ENCODE data around the gene DOP1A. TPM values are rescaled to one million over a fixed set of nuclear protein-coding genes. Genes with fewer than 3 reads are reported as not detected.

Gene DOP1A
- total RNA-seq, 4 donors from 2014 or later = 44.8 to 118 (median 53.5) TPM

DNA sequence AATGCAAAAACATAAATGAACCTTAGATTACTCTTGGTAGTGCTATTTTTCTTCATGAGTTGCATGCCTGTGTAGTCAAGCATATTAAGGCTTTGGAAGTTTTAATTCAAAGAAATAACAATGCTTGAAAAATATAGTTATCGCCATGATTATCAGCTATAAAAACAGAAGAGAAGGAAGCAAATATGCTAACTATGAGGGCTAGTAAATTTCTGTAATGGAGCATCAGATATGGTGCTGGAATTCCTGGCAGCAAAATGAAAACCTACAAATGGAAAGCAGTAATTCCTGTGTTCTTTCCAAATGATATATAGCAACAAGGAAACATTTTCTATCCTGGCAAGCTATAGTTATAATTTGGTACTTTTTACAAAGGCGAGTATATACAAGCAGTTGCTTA, 29.7 kb downstream of the DOP1A start:
- Histone ChIP-seq H3K4me3 (no peak overlapping the region), H3K4me1 (peaks cover 11% of the 10 kb centered on the region), H3K9me3 (no peaks in the 10 kb centered on the region), H3K36me3 (peaks cover 10% of the 10 kb centered on the region), H3K27ac (no peak overlapping the region), H3K27me3 (no peaks in the 10 kb centered on the region)
- no peak for DNase-seq (ENCODE audit: low spot score in 2 of 2)
- 63% methylated on average over 2 of the region's 2 CpGs for WGBS
- TF ChIP-seq EP300 (IDR thresholded peaks at IDR 0.05) = no peak
- TF ChIP-seq POLR2AphosphoS5 (IDR thresholded peaks at IDR 0.05) = no peak

DNA sequence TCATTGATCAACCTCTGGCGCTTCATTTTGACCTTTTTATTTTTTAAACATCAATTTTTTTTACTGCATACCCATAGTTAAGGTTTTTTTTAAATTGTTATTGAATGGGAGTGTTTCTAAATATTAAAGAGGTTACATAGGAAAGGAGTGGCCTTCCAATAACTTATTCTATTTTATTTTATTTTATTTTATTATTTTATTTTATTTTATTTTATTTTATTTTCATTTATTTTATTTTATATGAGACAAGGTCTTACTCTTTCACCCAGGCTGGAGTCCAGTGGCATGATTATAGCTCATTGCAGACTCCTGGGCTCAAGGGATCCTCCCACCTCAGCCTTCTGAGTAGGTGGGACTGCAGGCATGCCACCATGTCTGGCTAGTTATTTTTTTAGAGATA, 30.2 kb downstream of the DOP1A start:
- Histone ChIP-seq H3K4me1 (peaks cover 10% of the 10 kb centered on the region), H3K27me3 (no peaks in the 10 kb centered on the region), H3K27ac (no peak overlapping the region), H3K36me3 (peaks cover 10% of the 10 kb centered on the region), H3K9me3 (no peaks in the 10 kb centered on the region), H3K4me3 (no peak overlapping the region)
- DNase-seq (ENCODE audit: low spot score in 2 of 2) = no peak
- TF ChIP-seq POLR2A (IDR thresholded peaks at IDR 0.05) (no peak), EP300 (IDR thresholded peaks at IDR 0.05) (no peak), POLR2AphosphoS5 (IDR thresholded peaks at IDR 0.05) (no peak)
- TF ChIP-seq, protein P1, sequence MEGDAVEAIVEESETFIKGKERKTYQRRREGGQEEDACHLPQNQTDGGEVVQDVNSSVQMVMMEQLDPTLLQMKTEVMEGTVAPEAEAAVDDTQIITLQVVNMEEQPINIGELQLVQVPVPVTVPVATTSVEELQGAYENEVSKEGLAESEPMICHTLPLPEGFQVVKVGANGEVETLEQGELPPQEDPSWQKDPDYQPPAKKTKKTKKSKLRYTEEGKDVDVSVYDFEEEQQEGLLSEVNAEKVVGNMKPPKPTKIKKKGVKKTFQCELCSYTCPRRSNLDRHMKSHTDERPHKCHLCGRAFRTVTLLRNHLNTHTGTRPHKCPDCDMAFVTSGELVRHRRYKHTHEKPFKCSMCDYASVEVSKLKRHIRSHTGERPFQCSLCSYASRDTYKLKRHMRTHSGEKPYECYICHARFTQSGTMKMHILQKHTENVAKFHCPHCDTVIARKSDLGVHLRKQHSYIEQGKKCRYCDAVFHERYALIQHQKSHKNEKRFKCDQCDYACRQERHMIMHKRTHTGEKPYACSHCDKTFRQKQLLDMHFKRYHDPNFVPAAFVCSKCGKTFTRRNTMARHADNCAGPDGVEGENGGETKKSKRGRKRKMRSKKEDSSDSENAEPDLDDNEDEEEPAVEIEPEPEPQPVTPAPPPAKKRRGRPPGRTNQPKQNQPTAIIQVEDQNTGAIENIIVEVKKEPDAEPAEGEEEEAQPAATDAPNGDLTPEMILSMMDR (IDR thresholded peaks at IDR 0.05) = no peak
- 67% methylated on average over 1 of the region's 1 CpG for WGBS

DNA sequence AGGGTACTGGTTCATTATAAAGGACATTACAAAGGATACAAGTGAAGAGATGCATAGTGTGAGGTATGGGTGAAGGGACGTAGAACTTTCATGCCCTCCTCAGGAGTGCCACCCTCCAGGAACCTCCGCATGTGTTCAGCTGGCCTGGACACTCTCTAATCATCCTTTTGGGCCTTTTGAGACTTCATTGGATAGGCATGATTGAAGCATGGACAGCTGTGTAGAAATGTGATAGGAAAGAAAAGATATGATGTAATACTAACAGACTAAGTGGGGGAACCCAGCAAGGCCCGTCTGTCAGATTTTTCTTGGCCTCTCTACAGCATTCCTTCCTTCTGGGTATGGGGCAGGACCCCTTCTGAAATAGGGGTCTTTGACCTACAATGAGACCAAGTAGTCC, 31.1 kb downstream of the DOP1A start:
- Histone ChIP-seq H3K4me1 (peaks cover 7% of the 10 kb centered on the region), H3K27me3 (no peaks in the 10 kb centered on the region), H3K9me3 (no peaks in the 10 kb centered on the region), H3K36me3 (peaks cover 13% of the 10 kb centered on the region), H3K27ac (no peak overlapping the region), H3K4me3 (no peak overlapping the region)
- WGBS = 87% methylated on average over 3 of the region's 3 CpGs
- DNase-seq (ENCODE audit: low spot score in 2 of 2) = no peak
- TF ChIP-seq POLR2AphosphoS5 (IDR thresholded peaks at IDR 0.05) (no peak), EP300 (IDR thresholded peaks at IDR 0.05) (no peak), POLR2A (IDR thresholded peaks at IDR 0.05) (no peak)
- TF ChIP-seq, protein P1 (IDR thresholded peaks at IDR 0.05) = no peak

DNA sequence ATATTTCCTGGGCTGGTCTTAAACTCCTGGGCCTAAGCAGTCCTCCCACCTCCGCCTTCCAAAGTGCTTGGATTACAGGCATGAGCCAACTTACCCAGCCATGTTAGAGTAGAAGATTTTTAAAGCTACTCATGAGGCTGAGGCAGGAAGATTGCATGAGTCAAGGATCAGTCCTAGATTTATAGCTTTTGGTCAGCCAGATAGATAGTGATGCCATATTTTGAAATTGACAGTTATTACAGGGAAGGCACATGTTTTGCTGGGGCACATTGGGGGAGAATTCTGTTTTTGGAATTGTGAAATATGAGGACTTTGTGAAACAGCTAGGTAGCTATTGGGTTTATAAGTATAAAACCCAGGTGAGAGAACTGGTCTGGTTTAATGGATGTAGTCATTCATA, 40.9 kb downstream of the DOP1A start:
- 100% methylated on average over 1 of the region's 1 CpG for WGBS

DNA sequence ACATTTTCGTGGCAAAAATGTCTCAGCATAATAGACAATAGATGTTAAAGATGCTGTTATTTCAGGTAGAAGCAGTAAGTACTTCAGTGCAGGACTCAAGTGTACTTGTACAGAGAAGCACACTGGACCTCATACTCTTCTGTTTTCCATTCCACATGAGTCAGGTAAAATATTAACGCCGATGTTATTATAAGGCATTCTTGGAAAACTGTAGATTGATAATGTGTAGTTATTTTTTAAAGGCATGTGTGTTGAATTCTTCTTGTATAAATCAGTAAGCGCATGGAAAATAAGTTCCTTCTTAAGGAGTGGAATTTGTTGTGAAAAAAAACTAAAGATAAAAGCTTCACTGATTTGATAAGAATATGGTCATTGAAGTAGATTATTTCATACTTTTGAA, 45.8 kb downstream of the DOP1A start:
- Histone ChIP-seq H3K4me1 (no peaks in the 10 kb centered on the region), H3K4me3 (no peak overlapping the region), H3K27ac (no peak overlapping the region), H3K36me3 (peaks cover 28% of the 10 kb centered on the region), H3K9me3 (no peaks in the 10 kb centered on the region), H3K27me3 (no peaks in the 10 kb centered on the region)
- TF ChIP-seq POLR2AphosphoS5 (IDR thresholded peaks at IDR 0.05) = no peak
- TF ChIP-seq, protein P1 (IDR thresholded peaks at IDR 0.05) = no peak
- no peak for TF ChIP-seq EP300 (IDR thresholded peaks at IDR 0.05)
- no peak for TF ChIP-seq POLR2A (IDR thresholded peaks at IDR 0.05)
- WGBS = 73% methylated on average over 4 of the region's 4 CpGs
- DNase-seq (ENCODE audit: low spot score in 2 of 2) = no peak

More for the DNA sequence above, 40.9 kb downstream of the DOP1A start:
- Histone ChIP-seq H3K27ac (no peak overlapping the region), H3K9me3 (no peaks in the 10 kb centered on the region), H3K36me3 (peaks cover 28% of the 10 kb centered on the region), H3K4me3 (no peak overlapping the region), H3K4me1 (no peaks in the 10 kb centered on the region), H3K27me3 (no peaks in the 10 kb centered on the region)
- no peak for DNase-seq (ENCODE audit: low spot score in 2 of 2)
- no peak for TF ChIP-seq POLR2AphosphoS5 (IDR thresholded peaks at IDR 0.05)
- TF ChIP-seq, protein P1 (IDR thresholded peaks at IDR 0.05) = no peak
- TF ChIP-seq POLR2A (IDR thresholded peaks at IDR 0.05) = no peak
- TF ChIP-seq EP300 (IDR thresholded peaks at IDR 0.05) = no peak

DNA sequence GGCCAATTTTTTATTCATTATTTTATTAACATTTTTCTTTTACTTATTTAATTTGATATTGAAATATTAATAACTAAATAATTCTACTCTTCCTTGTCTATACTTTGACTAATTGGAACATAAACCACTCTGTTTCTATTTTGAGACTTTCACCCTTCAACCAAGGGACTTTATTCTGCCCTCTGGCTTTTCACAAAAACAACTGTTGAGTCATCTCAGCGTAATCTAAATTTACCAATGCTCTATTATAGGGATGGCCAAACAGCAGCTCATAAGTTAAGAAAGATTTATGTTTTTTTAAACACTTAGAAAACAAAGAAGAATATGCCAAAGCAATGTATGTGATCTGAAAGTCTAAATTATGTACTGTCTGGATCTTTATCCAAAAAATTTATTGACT, 46.7 kb downstream of the DOP1A start:
- no peak overlapping the region for H3K4me3 ChIP-seq
- DNase-seq (ENCODE audit: low spot score in 2 of 2) = no peak
- no peaks in the 10 kb centered on the region for H3K4me1 ChIP-seq
- no peak for TF ChIP-seq EP300 (IDR thresholded peaks at IDR 0.05)
- TF ChIP-seq, protein P1 (IDR thresholded peaks at IDR 0.05) = no peak
- TF ChIP-seq POLR2A (IDR thresholded peaks at IDR 0.05) = no peak
- TF ChIP-seq POLR2AphosphoS5 (IDR thresholded peaks at IDR 0.05) = no peak
- no peak overlapping the region for H3K27ac ChIP-seq
- H3K9me3 ChIP-seq = no peaks in the 10 kb centered on the region
- no peaks in the 10 kb centered on the region for H3K27me3 ChIP-seq
- WGBS = 51% methylated on average over 1 of the region's 1 CpG
- H3K36me3 ChIP-seq = peaks cover 28% of the 10 kb centered on the region
